ENCODE measurements around the gene DNAH7. TPM values are rescaled to one million over a fixed set of nuclear protein-coding genes. Genes with fewer than 3 reads are reported as not detected.

The DNAH7 gene
- total and polyA plus RNA-seq, 2 experiments from 2014 or later: 0.35 to 1.1 TPM

DNA sequence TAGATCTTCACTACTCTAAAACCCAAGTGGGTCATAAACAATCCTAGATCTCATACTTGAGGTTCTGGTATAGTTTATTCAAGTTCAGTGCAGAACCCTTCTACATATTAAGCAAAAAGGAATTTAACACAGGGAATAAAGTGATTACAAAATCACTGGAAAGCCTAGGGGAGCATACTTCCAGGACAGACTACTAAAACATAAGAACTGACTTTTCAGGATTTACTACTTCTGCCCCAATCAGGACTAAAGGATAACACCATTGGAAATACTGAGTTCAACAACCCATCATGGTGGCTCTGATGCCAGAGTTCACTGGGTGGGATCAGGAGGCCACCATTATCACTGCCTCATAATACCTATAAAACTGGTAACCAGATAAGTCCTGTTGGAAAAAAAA, 123.6 kb downstream of the DNAH7 start (continued):
- TF ChIP-seq, protein P1, sequence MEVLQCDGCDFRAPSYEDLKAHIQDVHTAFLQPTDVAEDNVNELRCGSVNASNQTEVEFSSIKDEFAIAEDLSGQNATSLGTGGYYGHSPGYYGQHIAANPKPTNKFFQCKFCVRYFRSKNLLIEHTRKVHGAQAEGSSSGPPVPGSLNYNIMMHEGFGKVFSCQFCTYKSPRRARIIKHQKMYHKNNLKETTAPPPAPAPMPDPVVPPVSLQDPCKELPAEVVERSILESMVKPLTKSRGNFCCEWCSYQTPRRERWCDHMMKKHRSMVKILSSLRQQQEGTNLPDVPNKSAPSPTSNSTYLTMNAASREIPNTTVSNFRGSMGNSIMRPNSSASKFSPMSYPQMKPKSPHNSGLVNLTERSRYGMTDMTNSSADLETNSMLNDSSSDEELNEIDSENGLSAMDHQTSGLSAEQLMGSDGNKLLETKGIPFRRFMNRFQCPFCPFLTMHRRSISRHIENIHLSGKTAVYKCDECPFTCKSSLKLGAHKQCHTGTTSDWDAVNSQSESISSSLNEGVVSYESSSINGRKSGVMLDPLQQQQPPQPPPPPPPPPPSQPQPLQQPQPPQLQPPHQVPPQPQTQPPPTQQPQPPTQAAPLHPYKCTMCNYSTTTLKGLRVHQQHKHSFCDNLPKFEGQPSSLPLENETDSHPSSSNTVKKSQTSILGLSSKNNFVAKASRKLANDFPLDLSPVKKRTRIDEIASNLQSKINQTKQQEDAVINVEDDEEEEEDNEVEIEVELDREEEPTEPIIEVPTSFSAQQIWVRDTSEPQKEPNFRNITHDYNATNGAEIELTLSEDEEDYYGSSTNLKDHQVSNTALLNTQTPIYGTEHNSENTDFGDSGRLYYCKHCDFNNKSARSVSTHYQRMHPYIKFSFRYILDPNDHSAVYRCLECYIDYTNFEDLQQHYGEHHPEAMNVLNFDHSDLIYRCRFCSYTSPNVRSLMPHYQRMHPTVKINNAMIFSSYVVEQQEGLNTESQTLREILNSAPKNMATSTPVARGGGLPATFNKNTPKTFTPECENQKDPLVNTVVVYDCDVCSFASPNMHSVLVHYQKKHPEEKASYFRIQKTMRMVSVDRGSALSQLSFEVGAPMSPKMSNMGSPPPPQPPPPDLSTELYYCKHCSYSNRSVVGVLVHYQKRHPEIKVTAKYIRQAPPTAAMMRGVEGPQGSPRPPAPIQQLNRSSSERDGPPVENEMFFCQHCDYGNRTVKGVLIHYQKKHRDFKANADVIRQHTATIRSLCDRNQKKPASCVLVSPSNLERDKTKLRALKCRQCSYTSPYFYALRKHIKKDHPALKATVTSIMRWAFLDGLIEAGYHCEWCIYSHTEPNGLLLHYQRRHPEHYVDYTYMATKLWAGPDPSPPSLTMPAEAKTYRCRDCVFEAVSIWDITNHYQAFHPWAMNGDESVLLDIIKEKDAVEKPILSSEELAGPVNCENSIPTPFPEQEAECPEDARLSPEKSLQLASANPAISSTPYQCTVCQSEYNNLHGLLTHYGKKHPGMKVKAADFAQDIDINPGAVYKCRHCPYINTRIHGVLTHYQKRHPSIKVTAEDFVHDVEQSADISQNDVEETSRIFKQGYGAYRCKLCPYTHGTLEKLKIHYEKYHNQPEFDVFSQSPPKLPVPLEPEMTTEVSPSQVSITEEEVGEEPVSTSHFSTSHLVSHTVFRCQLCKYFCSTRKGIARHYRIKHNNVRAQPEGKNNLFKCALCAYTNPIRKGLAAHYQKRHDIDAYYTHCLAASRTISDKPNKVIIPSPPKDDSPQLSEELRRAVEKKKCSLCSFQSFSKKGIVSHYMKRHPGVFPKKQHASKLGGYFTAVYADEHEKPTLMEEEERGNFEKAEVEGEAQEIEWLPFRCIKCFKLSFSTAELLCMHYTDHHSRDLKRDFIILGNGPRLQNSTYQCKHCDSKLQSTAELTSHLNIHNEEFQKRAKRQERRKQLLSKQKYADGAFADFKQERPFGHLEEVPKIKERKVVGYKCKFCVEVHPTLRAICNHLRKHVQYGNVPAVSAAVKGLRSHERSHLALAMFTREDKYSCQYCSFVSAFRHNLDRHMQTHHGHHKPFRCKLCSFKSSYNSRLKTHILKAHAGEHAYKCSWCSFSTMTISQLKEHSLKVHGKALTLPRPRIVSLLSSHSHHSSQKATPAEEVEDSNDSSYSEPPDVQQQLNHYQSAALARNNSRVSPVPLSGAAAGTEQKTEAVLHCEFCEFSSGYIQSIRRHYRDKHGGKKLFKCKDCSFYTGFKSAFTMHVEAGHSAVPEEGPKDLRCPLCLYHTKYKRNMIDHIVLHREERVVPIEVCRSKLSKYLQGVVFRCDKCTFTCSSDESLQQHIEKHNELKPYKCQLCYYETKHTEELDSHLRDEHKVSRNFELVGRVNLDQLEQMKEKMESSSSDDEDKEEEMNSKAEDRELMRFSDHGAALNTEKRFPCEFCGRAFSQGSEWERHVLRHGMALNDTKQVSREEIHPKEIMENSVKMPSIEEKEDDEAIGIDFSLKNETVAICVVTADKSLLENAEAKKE (CRISPR knock-in tag; IDR thresholded peaks at IDR 0.05): no peak

DNA sequence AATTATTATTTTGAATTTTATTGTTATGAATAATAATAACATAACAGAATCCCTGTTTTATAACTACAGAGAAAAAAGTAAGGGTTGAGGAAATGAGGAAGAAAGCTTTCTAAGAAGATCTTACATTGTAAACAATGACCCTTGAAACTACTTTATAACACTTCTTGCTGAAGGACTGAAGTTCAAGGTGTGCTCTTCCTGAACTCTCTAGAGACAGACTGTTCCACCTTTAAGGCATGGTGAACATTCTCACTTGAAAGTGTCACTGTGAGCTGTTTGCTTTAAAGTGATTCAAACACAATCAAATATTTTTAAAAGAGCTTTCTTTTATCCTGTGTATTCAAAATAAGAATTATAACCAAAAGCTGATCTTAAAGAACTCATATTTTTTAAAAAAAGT, 131.5 kb downstream of the DNAH7 start:
- ATAC-seq: no peak
- TF ChIP-seq, protein P2, sequence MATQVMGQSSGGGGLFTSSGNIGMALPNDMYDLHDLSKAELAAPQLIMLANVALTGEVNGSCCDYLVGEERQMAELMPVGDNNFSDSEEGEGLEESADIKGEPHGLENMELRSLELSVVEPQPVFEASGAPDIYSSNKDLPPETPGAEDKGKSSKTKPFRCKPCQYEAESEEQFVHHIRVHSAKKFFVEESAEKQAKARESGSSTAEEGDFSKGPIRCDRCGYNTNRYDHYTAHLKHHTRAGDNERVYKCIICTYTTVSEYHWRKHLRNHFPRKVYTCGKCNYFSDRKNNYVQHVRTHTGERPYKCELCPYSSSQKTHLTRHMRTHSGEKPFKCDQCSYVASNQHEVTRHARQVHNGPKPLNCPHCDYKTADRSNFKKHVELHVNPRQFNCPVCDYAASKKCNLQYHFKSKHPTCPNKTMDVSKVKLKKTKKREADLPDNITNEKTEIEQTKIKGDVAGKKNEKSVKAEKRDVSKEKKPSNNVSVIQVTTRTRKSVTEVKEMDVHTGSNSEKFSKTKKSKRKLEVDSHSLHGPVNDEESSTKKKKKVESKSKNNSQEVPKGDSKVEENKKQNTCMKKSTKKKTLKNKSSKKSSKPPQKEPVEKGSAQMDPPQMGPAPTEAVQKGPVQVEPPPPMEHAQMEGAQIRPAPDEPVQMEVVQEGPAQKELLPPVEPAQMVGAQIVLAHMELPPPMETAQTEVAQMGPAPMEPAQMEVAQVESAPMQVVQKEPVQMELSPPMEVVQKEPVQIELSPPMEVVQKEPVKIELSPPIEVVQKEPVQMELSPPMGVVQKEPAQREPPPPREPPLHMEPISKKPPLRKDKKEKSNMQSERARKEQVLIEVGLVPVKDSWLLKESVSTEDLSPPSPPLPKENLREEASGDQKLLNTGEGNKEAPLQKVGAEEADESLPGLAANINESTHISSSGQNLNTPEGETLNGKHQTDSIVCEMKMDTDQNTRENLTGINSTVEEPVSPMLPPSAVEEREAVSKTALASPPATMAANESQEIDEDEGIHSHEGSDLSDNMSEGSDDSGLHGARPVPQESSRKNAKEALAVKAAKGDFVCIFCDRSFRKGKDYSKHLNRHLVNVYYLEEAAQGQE (IDR thresholded peaks at IDR 0.05; ENCODE audit: unreplicated experiment): no peak
- no peak for TF ChIP-seq ZNF114 (CRISPR knock-in tag; IDR thresholded peaks at IDR 0.05)
- TF ChIP-seq EZH2phosphoT487 (IDR thresholded peaks at IDR 0.05; ENCODE audit: unreplicated experiment): no peak
- TF ChIP-seq NANOG (IDR thresholded peaks at IDR 0.05; ENCODE audit: borderline replicate concordance): no peak
- TF ChIP-seq, protein P1 (CRISPR knock-in tag; IDR thresholded peaks at IDR 0.05): no peak

More for the DNA sequence above, 131.5 kb downstream of the DNAH7 start:
- no peaks in the 10 kb centered on the region for H3K36me3 ChIP-seq (ENCODE audit: insufficient read depth)
- H3K9me2 ChIP-seq (ENCODE audit: insufficient read depth): no peaks in the 10 kb centered on the region; the same call in 1 of the 2 replicates
- no peak overlapping the region for H3K4me3 ChIP-seq
- Mint-ChIP-seq H3K36me3 (ENCODE audit: low read depth) (no peaks in the 10 kb centered on the region), H3K27ac (no peak overlapping the region), H3K4me1 (no peaks in the 10 kb centered on the region), H3K27me3 (ENCODE audit: insufficient read depth, low read depth, poor library complexity) (peaks cover 3% of the 10 kb centered on the region), H3K4me3 (no peak overlapping the region), H3K9me3 (no peaks in the 10 kb centered on the region; the same call in 2 of the 3 replicates)
- no peaks in the 10 kb centered on the region for H3K4me1 ChIP-seq (ENCODE audit: insufficient read depth)
- no peak overlapping the region for H3K4me2 ChIP-seq
- H4K20me1 ChIP-seq (replicated peaks; ENCODE audit: insufficient read depth): no peaks in the 10 kb centered on the region
- no peaks in the 10 kb centered on the region for H3K79me2 ChIP-seq (replicated peaks; ENCODE audit: insufficient read depth)
- no peaks in the 10 kb centered on the region for H3F3A ChIP-seq (replicated peaks; ENCODE audit: low read depth)
- no peaks in the 10 kb centered on the region for H3K27me3 ChIP-seq (ENCODE audit: insufficient read depth)
- H2AFZ ChIP-seq: no peak overlapping the region
- H3K27ac ChIP-seq (ENCODE audit: low read depth): no peak overlapping the region
- no peak for DNase-seq (ENCODE audit: low spot score)
